Motor neuron (in vitro differentiated cells): ENCODE results near the gene WWOX. TPM values are rescaled to one million over a fixed set of nuclear protein-coding genes. Genes with fewer than 3 reads are reported as not detected.
A peak's percentile ranks its signal among the peaks of the same experiment; 100 is the strongest.

ENCODE experiments used
- ATAC-seq, 8 experiments: fragments of 200-7000 bp; cut with Tn5 transposase; replicated peaks in 6 of 8; 2 replicates each; pipeline ENCODE4 v1.8.0; 2021; ENCODE audit warnings: mild to moderate bottlenecking in 8 of 8, moderate library complexity in 8 of 8
- H3K27ac ChIP-seq, 2 donors: fragments of 250-450 bp; sonication (Bioruptor Pico); 2 replicates each; pipeline ENCODE4 v1.9.0; 2021; ENCODE audit warnings: antibody characterized with exemption in 2 of 2, mild to moderate bottlenecking in 2 of 2, moderate library complexity in 1 of 2
- H3K4me1 ChIP-seq, 2 donors: fragments of 250-450 bp; sonication (Bioruptor Pico); replicated peaks in 1 of 2; 2 replicates each; pipeline ENCODE4 v1.6.1; 2021; ENCODE audit warnings: antibody characterized with exemption in 2 of 2, mild to moderate bottlenecking in 2 of 2, moderate library complexity in 1 of 2
- H3K4me3 ChIP-seq, 5 donors: fragments of 250-450 bp; sonication (Bioruptor Pico); 2 replicates each; pipeline ENCODE4 v1.9.0; 2021; ENCODE audit warnings: antibody characterized with exemption in 5 of 5, mild to moderate bottlenecking in 5 of 5, moderate library complexity in 4 of 5
- WGBS, 10 experiments: fragments of 450-650 bp; shearing (Covaris generic); methylation state at CpG; one replicate each; pipeline ENCODE4 v1.0.0; 2022; 5-methylcytosine and 5-hydroxymethylcytosine counted together
- in situ Hi-C, 9 experiments: fragments of 400-800 bp; cut with MboI; loops; one replicate each; pipeline ENCODE4 v1.15.0; 2021; ENCODE audit warnings: low sequenced_read_pairs in 9 of 9, low pct_unique_long_range_greater_than_20kb in 2 of 9; ENCODE audit not compliant: unreplicated experiment in 9 of 9
- total RNA-seq, 8 experiments: library from RNA; unstranded; fragments of 300-600 nt; gene quantifications; 2 replicates each; pipeline versions ENCODE4 v1.2.3 to v1.2.4, GENCODE V29; 2022

WWOX gene
- total RNA-seq, 8 experiments from 2014 or later, result 10.3 to 27.8 (median 12.3) TPM

- in situ Hi-C loops, result no loop called here
- peak in 3 of 8 experiments; percentile 30 to 61 (median 47) for ATAC-seq
- H3K4me1 ChIP-seq, result peaks cover 8 to 18% of the 10 kb centered on the region in 2 donors
- no peak overlapping the region for H3K27ac ChIP-seq
- 0 to 100% (median 82%) methylated on average over 1 to 3 of the region's 3 CpGs; no CpG with 5 or more reads in 4 of the 10 experiments for whole genome bisulfite sequencing, 10 experiments
- H3K4me3 ChIP-seq, result no peak overlapping the region
Observed at GRCh38 chr16:79007614-79008013, 908.2 kb downstream of the WWOX start.

- ATAC-seq, result peak in 6 of 8 experiments; percentile 54 to 93 (median 66)
- WGBS, 10 experiments, result 20 to 100% (median 86%) methylated on average over 1 to 7 of the region's 9 CpGs; no CpG with 5 or more reads in 1 of the 10 experiments
- H3K27ac ChIP-seq, result no peak overlapping the region
- H3K4me1 ChIP-seq, result peaks cover 8 to 15% of the 10 kb centered on the region in 2 donors
- no peak overlapping the region for H3K4me3 ChIP-seq
- in situ Hi-C loops, result no loop called here
Observed at GRCh38 chr16:79008036-79008868, 908.8 kb downstream of the WWOX start.

- in situ Hi-C loops, result no loop called here
- no peak overlapping the region for H3K27ac ChIP-seq
- peak in 2 of 8 experiments; percentile 40 to 57 for ATAC-seq
- H3K4me3 ChIP-seq, result no peak overlapping the region
- 17 to 71% (median 34%) methylated on average over 1 to 4 of the region's 7 CpGs; no CpG with 5 or more reads in 5 of the 10 experiments for WGBS, 10 experiments
- peaks cover 8 to 9% of the 10 kb centered on the region in 2 donors for H3K4me1 ChIP-seq
Observed at GRCh38 chr16:79008869-79009179, 909.4 kb downstream of the WWOX start.

- peaks cover 4 to 7% of the 10 kb centered on the region in 2 donors for H3K4me1 ChIP-seq
- no peak overlapping the region for H3K27ac ChIP-seq
- WGBS, 10 experiments, result 0 to 100% (median 86%) methylated on average over 1 to 3 of the region's 4 CpGs; no CpG with 5 or more reads in 3 of the 10 experiments
- in situ Hi-C loops, result no loop called here
- no peak for ATAC-seq
- H3K4me3 ChIP-seq, result no peak overlapping the region
Observed at GRCh38 chr16:79009896-79010295, 910.4 kb downstream of the WWOX start.

GRCh38 chr16:79011282-79011681, 911.8 kb downstream of the WWOX start:
- WGBS, 10 experiments, result 31 to 100% (median 95%) methylated on average over 1 to 3 of the region's 3 CpGs
- Histone ChIP-seq H3K4me3 (no peak overlapping the region), H3K4me1 (peaks cover 4 to 7% of the 10 kb centered on the region in 2 donors), H3K27ac (no peak overlapping the region)
- no peak for ATAC-seq
- in situ Hi-C loops, result no loop called here

- H3K4me3 ChIP-seq, result no peak overlapping the region
- in situ Hi-C loops, result no loop called here
- WGBS, 10 experiments, result 47 to 100% (median 75%) methylated on average over 2 to 12 of the region's 15 CpGs; no CpG with 5 or more reads in 3 of the 10 experiments
- H3K4me1 ChIP-seq, result peaks cover 4 to 7% of the 10 kb centered on the region in 2 donors
- peak in 5 of 8 experiments; percentile 12 to 82 (median 24) for ATAC-seq
- no peak overlapping the region for H3K27ac ChIP-seq
Observed at GRCh38 chr16:79012671-79013434, 913.4 kb downstream of the WWOX start.

- in situ Hi-C loops, result no loop called here
- Histone ChIP-seq H3K4me1 (peaks cover under 1 to 7% of the 10 kb centered on the region in 2 donors), H3K27ac (no peak overlapping the region), H3K4me3 (no peak overlapping the region)
- 12 to 100% (median 82%) methylated on average over 3 to 15 of the region's 17 CpGs for WGBS, 10 experiments
- ATAC-seq, result peak in 1 of 8 experiments; percentile 7
Observed at GRCh38 chr16:79013930-79014660, 914.6 kb downstream of the WWOX start.

- ATAC-seq, result peak; percentile 33 to 93 (median 74)
- no peak overlapping the region for H3K27ac ChIP-seq
- H3K4me1 ChIP-seq, result peaks cover 14 to 15% of the 10 kb centered on the region in 2 donors
- 48 to 100% (median 90%) methylated on average over 1 to 13 of the region's 13 CpGs for WGBS, 10 experiments
- H3K4me3 ChIP-seq, result no peak overlapping the region
- in situ Hi-C loops, result no loop called here
Observed at GRCh38 chr16:79018650-79019429, 919.4 kb downstream of the WWOX start.

- Histone ChIP-seq H3K27ac (no peak overlapping the region), H3K4me1 (peaks cover 13 to 14% of the 10 kb centered on the region in 2 donors), H3K4me3 (no peak overlapping the region)
- in situ Hi-C loops, result no loop called here
- 0 to 90% (median 56%) methylated on average over 1 to 3 of the region's 3 CpGs; no CpG with 5 or more reads in 2 of the 10 experiments for WGBS, 10 experiments
- ATAC-seq, result peak in 2 of 8 experiments; percentile 7 to 39
Observed at GRCh38 chr16:79019431-79019830, 920.0 kb downstream of the WWOX start.

GRCh38 chr16:79021991-79022630, 922.7 kb downstream of the WWOX start:
- 10 to 100% (median 80%) methylated on average over 1 to 9 of the region's 9 CpGs for WGBS, 10 experiments
- Histone ChIP-seq H3K4me3 (no peak overlapping the region), H3K27ac (no peak overlapping the region), H3K4me1 (peaks cover 13 to 14% of the 10 kb centered on the region in 2 donors)
- no peak for ATAC-seq
- in situ Hi-C loops, result no loop called here

- no peak overlapping the region for H3K27ac ChIP-seq
- no peak for ATAC-seq
- H3K4me3 ChIP-seq, result no peak overlapping the region
- H3K4me1 ChIP-seq, result peaks cover 13 to 14% of the 10 kb centered on the region in 2 donors
- in situ Hi-C loops, result no loop called here
- WGBS, 10 experiments, result 40 to 100% (median 100%) methylated on average over 1 to 4 of the region's 4 CpGs; no CpG with 5 or more reads in 1 of the 10 experiments
Observed at GRCh38 chr16:79026117-79026516, 926.7 kb downstream of the WWOX start.

- no peak for ATAC-seq
- Histone ChIP-seq H3K27ac (no peak overlapping the region), H3K4me1 (peaks cover 0 to 2% of the 10 kb centered on the region in 2 donors), H3K4me3 (no peak overlapping the region)
- WGBS, 10 experiments, result 50 to 100% (median 94%) methylated on average over 1 to 4 of the region's 4 CpGs; no CpG with 5 or more reads in 4 of the 10 experiments
- in situ Hi-C loops, result no loop called here
Observed at GRCh38 chr16:79036541-79036940, 937.1 kb downstream of the WWOX start.
